NCI-H748 (cell line): Measurements from ENCODE around the gene IFI35.
"Not testable (repeated sequence)": the region's sequence is repeated elsewhere in the genome, so short reads cannot be mapped to it uniquely, and the experiment has no call there.

Experiments
- DNase-seq: peaks from one replicate; lab custom pipeline; 2025; ENCODE audit not compliant: unreplicated experiment; lab: John Stamatoyannopoulos, UW

The IFI35 gene

GRCh38 chr17:42997390-42997983 lies 9.1 kb upstream of the IFI35 start:
- peak; percentile 40 for DNase-seq

DNA sequence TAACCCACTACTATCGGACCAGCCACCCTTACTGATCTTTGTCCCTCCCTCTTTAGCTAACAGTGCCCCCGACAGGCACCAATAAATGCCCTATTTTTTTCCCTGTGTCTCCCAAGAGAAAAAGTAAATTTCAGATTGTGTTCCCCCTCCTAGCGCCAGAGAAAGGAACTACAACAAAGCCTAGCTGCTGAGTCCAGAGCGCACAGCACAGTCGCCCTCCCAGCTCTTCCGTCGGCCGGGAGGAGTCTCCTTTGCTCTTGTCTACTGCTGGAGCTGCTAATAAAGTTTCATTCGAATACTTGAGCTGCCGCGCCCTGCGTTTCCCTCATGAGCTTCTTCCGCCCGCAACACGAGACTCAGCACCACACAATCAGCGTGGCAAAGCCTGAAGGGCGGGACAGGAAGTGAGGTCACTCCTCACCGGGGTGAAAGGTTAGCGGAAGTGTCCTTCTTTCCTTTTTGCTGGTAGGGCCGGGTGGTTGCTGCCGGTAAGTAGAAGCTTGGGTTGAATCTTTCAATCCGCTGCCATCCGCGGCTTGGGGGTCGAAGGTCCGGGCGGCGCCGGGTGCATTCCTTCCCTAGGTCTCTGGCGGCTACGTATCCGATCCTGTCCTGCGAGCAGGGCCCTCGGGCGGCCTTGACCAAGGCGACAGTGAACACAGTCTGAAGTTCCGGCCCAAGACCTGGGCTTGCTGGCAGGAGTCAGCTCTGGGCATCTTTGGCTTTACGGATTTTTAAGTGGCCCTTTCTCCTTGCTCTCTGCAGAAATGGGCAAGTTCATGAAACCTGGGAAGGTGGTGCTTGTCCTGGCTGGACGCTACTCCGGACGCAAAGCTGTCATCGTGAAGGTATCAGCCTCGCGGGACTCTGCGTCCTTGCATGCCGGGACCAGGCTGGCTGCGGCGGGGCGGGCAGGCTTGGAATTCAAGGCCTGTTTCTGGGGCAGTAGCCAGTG lies 8.3 kb upstream of the IFI35 start, which contains the start of gene RPL27:
Gene RPL27 (plus strand): TSS at position 436 of the 955 bp plus-strand sequence. CDS start 332 bp downstream, at position 768.
- DNase-seq: peak; percentile 100

GRCh38 chr17:42999003-42999525 lies 7.5 kb upstream of the IFI35 start:
- no peak for DNase-seq

DNA sequence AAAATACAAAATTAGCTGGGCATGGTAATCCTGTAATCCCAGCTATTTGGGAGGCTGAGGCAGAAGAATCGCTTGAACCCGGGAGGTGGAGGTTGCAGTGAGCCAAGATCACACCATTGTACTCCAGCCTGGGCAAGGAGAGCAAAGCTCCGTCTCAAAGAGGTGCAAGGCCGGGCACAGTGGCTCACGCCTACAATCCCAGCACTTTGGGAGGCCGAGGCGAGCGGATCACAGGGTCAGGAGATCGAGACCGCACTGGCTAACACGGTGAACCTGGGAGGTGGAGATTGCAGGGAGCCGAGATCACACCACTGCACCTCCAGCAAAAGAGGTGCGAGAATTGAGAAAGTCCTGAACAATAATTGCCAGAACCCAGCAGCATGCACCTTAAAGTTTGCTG lies 5.7 kb upstream of the IFI35 start:
- not testable (repeated sequence) for DNase-seq

DNA sequence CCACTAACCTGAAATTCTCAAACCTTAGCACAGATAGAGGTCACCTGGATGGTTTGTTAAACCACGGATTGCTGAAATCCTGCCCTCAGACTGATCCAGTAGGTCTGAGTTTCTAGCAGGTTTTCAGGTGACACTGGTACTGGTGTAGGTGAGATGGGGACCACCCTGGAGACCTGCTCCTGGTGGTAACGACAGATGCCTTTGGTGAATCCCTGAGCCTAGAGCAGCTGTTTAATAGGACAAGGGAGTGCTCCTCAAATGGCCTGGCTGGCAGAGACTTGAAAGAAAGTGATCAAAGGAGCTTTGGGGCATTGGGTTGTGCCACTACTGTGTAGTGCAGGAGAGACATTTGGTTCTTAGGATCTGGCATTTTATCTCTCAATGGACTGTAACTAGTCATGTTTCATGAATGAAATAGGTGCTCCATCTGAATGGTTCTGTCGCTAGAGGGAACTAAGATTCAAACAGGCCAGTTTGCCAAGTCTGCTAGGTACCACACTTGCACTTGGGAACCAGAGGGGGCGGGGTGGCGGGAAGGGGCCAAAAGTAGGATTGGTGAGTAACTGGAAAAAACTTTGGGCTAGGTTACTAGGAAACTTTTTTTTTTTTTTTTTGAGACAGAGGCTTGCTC lies 2.9 kb upstream of the IFI35 start:
- no peak for DNase-seq

DNA sequence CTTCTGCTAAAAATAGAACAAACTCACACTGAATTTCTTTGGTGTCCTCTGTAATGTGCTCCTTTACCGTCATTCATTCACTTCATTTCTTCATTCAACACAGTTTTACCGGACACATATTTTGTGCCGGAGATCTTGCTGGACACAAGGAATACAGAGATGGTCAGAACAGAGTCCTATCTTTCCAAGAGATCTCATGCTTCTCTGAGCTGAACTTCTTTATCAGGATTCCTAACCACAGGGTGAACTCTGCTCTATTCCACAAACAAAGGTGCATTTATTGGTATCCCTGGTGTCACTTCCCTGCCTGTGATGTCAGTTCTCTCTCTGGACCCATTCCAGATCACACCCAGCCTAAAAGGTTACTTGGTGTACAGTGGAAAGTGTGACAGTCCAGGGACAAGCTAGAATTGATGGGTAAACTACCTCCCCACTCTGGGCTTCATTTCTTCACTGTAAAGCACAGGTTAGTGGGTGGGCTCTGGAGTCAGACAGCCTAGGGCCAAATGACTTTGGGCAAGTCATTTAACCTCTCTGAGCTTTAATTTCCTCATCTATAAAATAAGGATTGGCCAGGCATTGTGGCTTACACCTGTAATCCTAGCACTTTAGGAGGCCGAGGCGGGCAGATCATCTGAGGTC lies 4.2 kb downstream of the IFI35 start:
- no peak for DNase-seq

GRCh38 chr17:43011728-43012472 lies 5.3 kb downstream of the IFI35 start:
- DNase-seq: no peak

- DNase-seq: no peak
These were observed 6.7 kb downstream of the IFI35 start for GRCh38 chr17:43013296-43013695.

GRCh38 chr17:43014020-43014648 lies 7.5 kb downstream of the IFI35 start:
- DNase-seq: no peak

GRCh38 chr17:43014649-43015542 lies 8.3 kb downstream of the IFI35 start:
- DNase-seq: no peak

GRCh38 chr17:43015579-43015978 lies 9.0 kb downstream of the IFI35 start:
- no peak for DNase-seq

GRCh38 chr17:43016216-43016615 lies 9.6 kb downstream of the IFI35 start:
- DNase-seq: no peak

GRCh38 chr17:43018008-43018853 lies 11.6 kb downstream of the IFI35 start:
- DNase-seq: peak; percentile 76

- no peak for DNase-seq
These were observed 12.3 kb downstream of the IFI35 start for GRCh38 chr17:43018932-43019331.

DNA sequence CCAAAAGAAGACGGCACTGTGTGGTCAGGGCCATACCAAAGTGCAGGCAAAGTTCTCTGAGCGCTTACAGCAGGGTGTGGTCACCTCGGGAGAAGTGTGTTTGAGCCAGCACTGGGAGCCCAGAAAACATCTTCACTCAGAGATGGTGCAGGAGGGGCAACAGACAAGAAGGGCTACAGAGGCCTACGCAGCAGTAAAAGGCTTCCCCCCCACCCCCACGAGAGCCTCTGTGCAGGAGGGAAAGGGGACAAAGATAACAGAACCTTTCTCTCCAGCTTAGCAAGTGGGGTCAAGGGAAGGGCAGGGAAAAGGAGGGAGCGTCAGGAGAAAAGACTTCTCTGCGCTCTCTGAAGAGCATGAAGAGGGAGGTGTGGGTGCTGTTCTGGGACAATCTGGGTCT lies 12.8 kb downstream of the IFI35 start:
- no peak for DNase-seq

- no peak for DNase-seq
These were observed 13.5 kb downstream of the IFI35 start for GRCh38 chr17:43020030-43020621.
